Left ventricle myocardium superior (tissue), 1 donor: ENCODE results near the gene MYH1. TPM values are rescaled to one million over a fixed set of nuclear protein-coding genes. Genes with fewer than 3 reads are reported as not detected.
"Not testable (repeated sequence)": the region's sequence is repeated elsewhere in the genome, so short reads cannot be mapped to it uniquely, and the experiment has no call there.

Experiments used
- ATAC-seq: fragments of 200-7000 bp; cut with Tn5 transposase; one replicate; pipeline ENCODE4 v1.9.1; 2020; ENCODE audit warnings: mild to moderate bottlenecking, moderate library complexity
- DNase-seq: peaks from one replicate; pipeline ENCODE4 v3.0.0-alpha.2; 2020
- intact Hi-C: fragments of 100-400 bp; cut with micrococcal nuclease; formaldehyde crosslinking; loops from one replicate; pipeline ENCODE4 v1.11.0; 2022
- long read RNA-seq: library from polyadenylated mRNA; unstranded; transcript quantifications from one replicate; pipeline ENCODE4 v2.0.0, GENCODE V29; 2021
- total RNA-seq: library from RNA; stranded (reverse); fragmentation: NEBNext Ultra II Directional; extraction: Animal tissue kit (Norgen Biotek cat#: 25700); gene quantifications from one replicate; pipeline ENCODE4 v1.2.1, GENCODE V29; 2021
- donor health status: DM: no; HTN: yes; CAD: no; lungs with severe emphysema.

Gene MYH1
- 0.10 TPM for total RNA-seq
- long read RNA-seq, result 0 reads

- ATAC-seq (no peak), DNase-seq (no peak)
- intact Hi-C loops, result no loop called here
Observed at GRCh38 chr17:10518271-10519037, at the start of gene MYH1. MYH1 (minus strand) TSS chr17:10518542; CDS start chr17:10516642, 1,900 bp downstream.

GRCh38 chr17:10563991-10564660, 45.8 kb upstream of the MYH1 start:
- ATAC-seq, result no peak
- no peak for DNase-seq
- intact Hi-C loops, result no loop called here

DNA sequence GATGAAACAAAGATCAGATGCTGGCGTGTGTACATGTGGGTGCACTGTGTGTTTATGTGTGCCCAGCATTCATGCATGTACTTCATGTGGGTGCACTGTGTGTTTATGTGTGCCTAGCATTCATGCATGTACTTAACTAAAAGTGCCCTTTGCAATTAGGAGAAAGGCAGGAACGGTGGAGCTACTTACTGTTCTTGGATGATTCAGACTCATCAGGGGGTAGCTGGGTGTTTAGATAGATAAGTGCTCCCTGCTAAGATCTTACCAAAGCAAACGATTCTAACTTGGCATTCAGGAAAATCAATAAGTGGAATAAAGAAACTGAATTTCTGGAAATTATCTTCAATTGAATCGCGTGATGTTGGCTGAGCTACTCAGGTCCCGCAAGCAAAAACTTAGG, 39.7 kb upstream of the MYH1 start:
- ATAC-seq, result no peak
- intact Hi-C loops, result no loop called here
- DNase-seq, result no peak

DNA sequence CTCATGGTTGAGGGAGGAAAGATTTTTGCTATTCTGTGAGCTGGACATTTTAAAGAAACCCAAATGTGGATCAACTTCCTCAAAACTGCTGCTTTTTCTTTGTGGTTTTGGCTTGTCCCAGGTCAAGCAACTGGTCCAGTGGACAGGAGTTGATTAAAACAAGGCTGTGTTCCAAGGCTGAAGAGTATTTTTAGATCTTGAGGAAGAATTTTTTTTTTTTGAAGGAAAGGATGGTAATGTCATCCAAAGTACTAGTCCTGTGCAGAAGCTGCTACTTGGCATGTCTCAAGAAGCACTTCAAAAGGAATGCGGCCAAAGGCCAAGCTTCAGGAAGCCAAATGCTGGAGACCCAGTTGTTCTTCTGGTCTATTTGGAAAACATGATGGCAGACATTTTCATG, 39.1 kb upstream of the MYH1 start:
- ATAC-seq (no peak), DNase-seq (no peak)
- intact Hi-C loops, result no loop called here

GRCh38 chr17:10556301-10557005, 38.1 kb upstream of the MYH1 start:
- intact Hi-C loops, result no loop called here
- ATAC-seq (no peak), DNase-seq (no peak)

DNA sequence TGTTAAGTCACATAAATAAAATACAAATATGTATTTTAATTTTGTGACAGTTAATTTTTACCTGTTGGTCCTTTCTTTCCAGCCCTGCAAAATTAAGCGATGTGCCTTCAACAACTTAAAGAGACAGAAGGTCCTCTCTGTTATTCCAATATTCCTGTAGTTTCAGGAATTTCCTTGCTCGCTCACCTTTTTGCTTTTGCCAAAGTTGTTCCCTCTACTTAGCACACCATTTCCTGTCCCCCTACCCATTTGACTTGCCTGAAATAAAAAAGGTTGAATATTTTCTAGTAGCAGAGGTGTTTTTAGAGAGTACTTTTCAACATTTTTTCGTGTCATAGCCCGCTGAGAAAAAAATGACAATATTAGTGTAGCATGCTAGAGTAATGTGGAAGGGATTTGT, 31.7 kb upstream of the MYH1 start:
- ATAC-seq (no peak), DNase-seq (no peak)
- intact Hi-C loops, result no loop called here

DNA sequence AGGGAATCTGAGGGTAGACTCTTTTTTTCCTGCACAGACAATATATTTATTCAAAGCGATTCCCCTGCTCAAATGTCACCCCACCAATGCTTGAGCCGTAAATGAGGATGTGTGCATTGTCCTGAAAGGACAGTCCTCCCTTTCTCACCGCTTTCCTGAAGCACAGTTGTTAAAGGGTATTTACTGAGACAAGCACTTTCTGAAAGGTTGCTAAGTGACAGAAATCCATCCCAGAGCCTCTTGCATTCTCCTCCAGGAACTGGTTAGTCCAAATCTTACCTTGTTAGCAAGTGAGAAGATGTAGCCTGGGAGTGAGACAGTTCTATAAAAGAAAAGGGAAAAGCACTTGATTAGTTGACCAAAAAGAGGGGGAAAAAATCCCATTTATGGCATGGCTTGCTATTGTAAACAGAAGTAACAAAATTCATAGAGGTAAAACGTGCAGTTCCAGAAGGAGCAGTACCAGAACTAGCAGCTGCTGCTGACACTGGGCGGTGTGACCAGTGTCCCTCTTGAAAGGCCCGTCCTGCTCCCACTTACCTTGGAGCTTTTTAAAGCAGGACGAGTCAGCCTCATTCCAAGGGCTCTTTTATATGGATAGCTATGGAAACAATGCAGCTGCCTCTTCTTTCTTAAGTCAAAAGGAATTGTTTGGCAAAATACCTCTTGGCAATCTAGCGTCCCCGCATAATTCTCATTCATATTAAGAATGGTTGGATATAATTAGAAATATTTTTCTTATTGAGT, 30.9 kb upstream of the MYH1 start, which contains the start of gene MYH2:
Gene MYH2, minus strand, starts transcription at position 563 of the 747 bp plus-strand sequence. CDS start 1,738 bp downstream, outside the sequence.
- DNase-seq (no peak), ATAC-seq (no peak)
- intact Hi-C loops, result no loop called here

DNA sequence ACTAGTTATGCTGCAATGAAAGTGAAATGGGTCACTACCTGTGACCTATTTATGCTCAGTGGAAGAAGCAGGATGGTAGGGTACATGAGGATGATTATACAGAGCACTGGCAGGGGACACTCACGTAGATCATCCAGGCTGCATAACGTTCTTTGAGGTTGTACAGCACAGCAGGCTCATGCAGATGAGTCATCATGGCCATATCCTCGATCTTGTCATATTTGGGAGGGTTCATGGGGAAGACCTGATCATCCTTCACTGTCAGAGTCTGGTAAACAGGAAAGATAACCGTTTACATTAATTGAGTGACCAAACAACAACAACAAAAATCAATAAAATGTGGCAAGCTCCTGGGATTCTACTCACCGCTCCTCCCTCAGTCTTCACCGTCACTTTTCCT, 29.0 kb upstream of the MYH1 start:
- DNase-seq, result no peak
- intact Hi-C loops, result no loop called here
- no peak for ATAC-seq

- intact Hi-C loops, ATAC-seq, DNase-seq: not testable (repeated sequence)
Observed at GRCh38 chr17:10543486-10543885, 25.1 kb upstream of the MYH1 start.

- intact Hi-C loops, DNase-seq, ATAC-seq: not testable (repeated sequence)
Observed at GRCh38 chr17:10541179-10541578, 22.8 kb upstream of the MYH1 start.

GRCh38 chr17:10532026-10532425, 13.7 kb upstream of the MYH1 start:
- intact Hi-C loops, result no loop called here
- ATAC-seq, result no peak
- DNase-seq, result no peak

DNA sequence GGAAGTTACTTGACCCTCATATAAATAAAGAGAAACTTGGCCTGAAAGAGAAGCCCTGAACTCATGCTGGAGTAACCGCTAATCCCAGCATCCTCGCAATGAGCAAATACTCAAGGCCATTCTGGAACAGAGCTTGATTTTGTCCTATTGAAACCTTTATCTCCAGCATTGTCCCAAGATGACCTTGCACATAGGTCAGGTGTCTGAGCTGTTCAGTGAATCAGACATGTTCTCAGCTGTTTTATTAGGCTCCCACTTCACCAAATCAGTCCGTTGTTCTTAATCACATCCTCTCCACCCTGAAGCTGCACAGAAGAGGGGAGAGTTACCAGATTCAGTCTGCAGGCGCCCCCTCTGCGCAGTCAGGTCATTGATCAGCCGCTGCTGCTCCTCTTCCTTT, 9.1 kb upstream of the MYH1 start:
- DNase-seq, result no peak
- intact Hi-C loops, result no loop called here
- no peak for ATAC-seq

DNA sequence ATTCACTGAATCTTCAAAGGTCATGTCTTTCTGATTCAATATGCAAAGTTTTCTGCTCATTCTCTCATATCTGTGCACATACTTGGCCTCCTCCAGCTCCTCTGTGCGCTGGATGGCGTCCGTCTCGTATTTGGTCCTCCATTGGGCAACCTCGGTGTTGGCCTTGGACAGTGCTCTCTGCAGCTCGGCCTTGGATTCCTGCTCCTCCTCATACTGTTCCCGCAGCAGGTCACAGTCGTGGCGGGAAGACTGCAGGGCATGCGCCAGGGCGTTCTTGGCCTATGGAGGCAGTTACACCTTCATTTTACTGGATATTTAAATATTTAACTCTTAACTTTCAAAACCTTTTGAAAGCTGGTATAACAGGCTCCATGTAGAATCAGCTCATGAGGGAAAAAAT, 8.2 kb upstream of the MYH1 start:
- ATAC-seq (no peak), DNase-seq (no peak)
- intact Hi-C loops, result no loop called here

GRCh38 chr17:10523064-10523463, 4.7 kb upstream of the MYH1 start:
- DNase-seq (no peak), ATAC-seq (no peak)
- intact Hi-C loops, result no loop called here

DNA sequence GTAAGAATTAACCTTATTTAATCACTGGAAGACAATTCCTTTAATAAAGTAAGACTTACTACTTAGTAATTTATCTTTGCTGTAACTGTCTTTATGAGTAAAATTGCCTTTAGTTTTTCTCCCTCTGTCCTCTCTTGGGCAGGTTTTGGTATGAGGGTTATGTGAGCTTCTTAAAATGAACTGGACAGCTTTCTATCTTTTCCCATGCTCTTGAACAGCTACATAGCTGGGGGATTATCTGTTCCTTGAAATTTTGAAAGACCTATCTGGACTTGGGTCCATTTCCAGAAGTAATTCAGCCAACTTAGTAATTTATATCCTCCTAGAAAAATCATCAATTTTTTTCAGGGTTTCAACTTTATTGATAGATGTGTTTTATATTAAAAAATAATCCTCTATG, 3.6 kb upstream of the MYH1 start:
- no peak for DNase-seq
- intact Hi-C loops, result no loop called here
- ATAC-seq, result no peak

DNA sequence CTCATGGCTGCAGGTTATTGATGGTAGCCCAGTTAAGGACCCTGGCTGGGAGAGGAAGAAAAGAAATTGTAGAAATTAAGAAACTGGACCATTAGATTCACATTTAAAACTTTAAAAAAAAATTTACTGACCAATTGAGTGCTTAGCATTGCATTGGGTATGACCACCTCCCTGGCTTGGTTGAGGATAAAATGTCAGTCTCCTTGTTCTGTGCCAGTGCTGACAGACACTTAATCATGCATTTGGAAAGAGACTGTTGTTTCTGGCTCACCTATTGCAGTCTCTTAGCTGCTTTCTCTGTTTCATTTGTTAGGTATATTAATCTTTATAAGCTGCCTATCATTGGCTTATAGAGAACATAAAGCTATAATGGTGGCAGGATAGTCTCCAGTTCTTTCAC, 1.7 kb downstream of the MYH1 start:
- ATAC-seq, result no peak
- no peak for DNase-seq
- intact Hi-C loops, result no loop called here

- no peak for ATAC-seq
- intact Hi-C loops, result no loop called here
- no peak for DNase-seq
Observed at GRCh38 chr17:10516065-10516464, 2.3 kb downstream of the MYH1 start.

- no peak for ATAC-seq
- no peak for DNase-seq
- intact Hi-C loops, result no loop called here
Observed at GRCh38 chr17:10513299-10514067, 4.9 kb downstream of the MYH1 start.

DNA sequence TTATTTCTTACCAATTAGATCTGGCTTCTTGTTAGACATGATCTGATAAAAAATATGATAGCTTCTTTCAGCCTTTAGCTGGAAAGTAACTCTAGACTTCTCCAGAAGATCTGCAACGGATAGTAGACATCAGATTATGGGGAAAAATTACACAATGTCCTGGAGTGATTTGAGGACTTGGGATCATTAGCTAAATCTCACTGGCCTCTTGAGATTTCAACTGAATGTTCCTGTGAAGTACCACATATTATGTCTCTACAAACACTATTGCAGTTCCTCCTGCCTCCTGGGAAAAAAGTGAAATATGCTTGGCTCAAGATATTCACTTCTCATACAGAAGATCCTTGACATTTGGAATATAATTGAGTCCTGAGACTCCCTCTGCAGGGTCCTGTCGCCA, 5.5 kb downstream of the MYH1 start:
- DNase-seq (no peak), ATAC-seq (no peak)
- intact Hi-C loops, result no loop called here
